NCI-H345 treated with DMSO at 0.1 percent for 48 hours (cell line): ENCODE data around the gene KRTAP19-8.

Experiments
- DNase-seq: peaks from one replicate; lab custom pipeline; 2025; ENCODE audit not compliant: unreplicated experiment; lab: John Stamatoyannopoulos, UW

The KRTAP19-8 gene

DNA sequence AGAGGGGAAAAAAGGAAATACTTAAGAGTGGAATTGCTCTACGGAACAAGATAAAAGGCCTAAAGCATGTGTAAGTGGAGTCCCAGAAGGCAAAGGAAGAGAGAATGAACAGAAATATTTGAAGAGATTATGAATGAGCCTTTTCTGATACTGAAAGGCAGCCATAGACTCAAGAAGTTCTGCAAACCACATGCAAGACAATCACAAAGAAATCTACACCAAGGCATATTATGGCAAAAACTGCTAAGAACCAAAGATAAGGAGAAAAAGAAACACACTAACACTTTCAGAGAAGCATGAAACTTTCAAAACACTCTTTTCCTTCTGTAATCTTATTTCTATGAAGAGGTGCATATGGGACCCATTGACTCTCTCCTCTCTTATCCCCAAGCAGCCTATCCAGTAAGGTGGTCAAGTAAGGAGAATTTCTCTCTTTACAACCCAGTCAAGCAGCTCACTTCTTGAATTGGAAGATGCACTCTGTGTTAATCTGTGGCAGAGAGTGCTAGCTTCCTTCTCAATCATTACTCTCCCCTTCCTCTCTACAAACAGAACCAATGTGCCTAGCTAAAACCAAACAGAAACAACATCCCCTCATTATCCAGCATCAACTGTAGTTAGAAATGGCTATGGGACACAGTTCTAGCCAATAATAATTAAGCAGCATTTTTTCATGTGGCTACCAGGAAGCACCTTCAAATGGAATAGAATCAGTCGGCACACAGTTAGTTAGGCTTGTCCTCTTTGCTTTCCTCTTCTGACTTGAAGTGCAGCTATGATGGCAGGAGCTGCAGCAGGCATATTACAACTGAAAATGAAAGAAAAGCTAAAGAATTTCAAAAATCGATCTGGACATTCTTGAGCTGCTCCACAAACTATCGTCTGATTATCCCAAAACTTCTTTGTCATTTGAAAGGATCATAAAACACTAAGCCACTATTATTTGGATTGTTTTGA lies 25.9 kb downstream of the KRTAP19-8 start:
- no peak for DNase-seq

DNA sequence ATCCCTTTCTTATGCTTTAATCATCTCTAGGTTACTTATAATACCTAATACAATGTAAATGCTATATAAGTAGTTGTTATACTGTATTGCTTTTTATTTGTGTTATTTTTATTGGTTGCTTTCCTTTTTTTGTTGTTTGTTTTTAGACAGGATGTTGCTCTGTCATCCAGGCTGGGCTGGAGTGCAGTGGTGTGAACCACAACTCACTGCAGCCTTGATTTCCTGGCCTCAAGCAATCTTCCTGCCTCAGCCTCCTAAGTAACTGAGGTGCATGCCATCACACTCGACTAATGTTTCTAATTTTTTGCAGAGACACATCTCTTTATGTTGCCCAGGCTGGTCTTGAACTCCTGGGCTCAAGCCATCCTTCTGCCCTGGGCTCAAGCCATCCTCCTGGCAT lies 26.9 kb downstream of the KRTAP19-8 start:
- no peak for DNase-seq

DNA sequence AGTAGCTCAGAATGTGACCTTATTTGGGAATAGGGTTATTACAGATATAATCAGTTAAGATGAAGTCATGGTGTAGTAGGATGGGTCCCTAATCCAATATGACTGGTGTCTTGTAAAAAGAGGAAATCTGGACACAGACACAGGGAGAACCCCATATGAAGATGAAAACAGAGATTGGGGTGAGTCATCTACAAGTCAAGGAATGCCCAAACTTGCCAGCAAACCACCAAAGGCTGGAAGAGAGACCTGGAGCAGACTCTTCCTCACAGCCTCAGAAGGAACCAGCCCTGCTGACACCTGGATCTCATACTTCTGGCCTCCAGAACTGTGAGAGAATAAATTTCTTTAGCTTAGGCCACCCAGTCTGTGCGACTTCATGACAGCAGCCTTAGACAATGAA lies 29.9 kb downstream of the KRTAP19-8 start:
- DNase-seq = no peak

DNA sequence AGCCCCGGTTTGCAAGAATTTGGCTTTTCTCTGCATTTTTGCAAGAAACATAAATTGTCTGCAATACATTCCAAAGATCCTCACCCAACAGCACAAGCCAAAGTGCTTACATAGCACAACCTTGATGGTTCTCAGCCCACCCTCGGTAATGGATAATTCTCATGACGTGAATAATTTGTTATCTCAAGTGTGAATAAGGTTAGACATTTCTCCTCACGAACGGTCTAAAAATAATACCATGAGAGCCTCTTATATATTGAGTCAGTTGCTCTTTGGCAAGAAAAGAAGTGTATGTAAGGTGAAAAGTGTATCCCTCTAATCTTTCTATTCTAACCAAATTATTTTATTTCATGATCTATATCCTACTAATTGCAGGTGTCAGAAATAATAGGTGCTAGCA lies 33.3 kb downstream of the KRTAP19-8 start:
- no peak for DNase-seq

DNA sequence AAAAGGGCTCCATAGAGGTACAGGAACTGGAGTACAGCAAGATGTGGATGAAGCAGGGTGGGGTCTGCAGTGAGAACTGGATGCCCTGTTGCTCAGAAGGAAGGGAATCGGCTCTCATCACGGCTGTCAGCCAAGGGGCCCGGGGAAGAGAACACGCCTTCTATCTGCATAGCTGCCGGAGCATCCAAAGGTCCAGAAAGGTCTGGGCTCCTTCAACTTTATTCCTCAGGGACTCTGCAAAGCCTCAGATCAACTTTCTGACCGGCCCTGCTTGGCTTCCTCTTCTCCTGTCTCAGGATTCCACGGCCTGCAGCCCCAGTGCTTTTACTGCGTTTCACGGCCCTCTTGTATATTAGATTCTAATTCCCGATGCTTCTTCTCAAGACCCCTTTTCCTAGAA lies 34.8 kb downstream of the KRTAP19-8 start:
- DNase-seq = no peak

DNA sequence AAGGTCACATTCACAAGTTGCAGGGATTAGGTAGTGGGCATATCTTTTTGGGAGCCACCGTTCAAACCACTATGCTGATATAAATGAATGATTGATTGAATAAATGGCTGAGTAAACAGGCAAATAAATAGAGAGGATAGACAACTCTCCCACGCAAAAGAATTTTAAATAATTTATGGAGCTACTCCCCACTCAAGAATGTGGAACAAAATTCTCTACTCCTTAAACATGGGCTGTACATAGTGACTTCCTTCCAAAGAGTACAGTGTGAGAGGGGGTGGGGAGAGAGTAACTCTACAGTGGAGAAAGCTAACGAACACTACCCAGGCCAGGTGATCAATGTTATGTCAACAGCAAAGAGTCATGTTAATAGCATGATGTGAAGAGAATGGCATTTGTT lies 40.7 kb downstream of the KRTAP19-8 start:
- no peak for DNase-seq

DNA sequence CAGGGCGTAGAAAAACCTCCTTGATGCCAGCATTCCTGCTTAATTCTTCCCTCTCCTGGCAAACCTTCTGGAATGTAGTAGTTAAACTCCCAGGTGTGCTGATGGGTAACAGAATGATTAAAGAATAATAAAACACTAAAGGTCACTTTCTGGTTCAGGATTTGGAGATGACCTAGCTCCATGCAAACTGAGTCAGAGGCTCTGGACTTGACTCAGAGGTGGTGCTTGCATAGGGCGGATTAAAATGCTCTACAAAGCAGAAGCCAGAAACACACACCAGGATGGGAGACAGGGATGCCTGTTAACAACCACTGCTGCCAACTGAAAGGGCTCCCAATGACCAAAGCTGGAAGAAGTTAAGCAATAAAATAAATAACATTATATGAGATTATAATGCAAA lies 41.5 kb downstream of the KRTAP19-8 start:
- DNase-seq = no peak

DNA sequence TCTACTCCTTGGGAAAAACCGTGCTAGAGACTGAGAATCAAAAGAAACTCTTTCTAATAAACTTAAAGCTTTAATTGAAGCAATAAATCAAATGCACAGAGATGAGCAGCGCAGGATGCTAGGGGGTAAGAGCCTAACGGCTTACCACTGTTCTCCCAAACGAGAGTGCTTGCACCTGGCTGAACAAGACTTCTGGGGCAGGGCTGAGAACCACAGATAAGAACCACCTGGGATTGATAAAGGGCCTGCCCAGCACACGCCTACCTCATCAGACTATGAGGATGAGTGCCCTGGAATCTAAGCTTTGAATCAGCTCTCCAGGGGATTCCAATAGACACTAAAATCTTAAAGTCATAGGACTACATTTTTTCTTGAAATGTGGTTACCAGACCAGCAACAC lies 43.3 kb downstream of the KRTAP19-8 start:
- DNase-seq = no peak

DNA sequence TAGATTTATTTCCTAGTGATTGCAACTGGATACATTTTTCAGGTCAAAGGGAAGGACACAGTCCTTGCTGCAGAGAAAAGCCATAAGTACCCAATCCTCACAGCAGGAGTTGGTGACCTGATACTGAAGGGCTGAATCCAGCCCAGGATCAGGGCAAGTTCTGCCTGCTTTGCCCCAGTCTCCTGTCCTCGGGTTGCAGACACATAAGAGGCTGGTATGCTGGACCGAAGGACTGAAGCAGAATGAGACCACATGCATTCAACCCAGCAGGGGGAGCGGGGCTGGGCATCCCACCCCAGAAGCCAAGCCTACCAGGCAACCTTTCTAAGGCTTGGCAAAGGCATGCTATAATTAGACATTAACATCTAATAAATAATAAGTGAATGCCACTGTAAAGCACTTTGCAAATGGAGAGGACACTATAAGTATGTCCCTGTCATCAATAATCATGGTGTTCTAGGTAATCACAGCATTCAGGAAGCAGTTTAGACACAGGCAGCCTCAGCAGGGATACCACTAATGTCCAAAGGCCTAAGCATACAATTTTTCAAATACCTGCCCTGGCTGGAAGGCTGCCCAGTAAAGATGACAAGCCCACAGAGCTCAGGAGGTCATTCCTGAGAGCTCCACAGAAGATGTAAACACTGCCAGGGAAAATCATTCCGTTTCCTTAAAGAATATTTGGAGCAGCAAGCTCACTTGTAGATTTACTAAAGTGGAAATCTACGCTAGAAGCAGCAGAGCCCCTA lies 47.6 kb downstream of the KRTAP19-8 start:
- DNase-seq = no peak

DNA sequence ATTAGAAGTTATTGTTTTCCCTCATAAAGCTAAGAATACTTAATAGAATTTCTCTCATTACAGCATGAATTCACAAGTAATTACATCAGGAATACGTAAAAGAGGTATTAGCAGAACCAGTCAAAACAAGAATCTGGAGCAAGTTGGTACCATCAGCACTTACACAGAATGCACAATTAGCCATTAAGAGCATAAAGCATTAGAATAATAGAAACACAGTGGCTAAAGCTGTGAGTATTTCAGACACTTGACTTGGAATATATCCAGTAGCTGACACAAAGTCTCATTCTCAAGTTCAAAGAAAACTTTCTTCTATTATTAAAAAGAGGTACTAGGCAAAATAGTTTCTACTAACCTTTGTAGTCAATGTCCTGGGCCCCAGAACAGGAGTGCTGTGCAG lies 49.6 kb downstream of the KRTAP19-8 start:
- DNase-seq = no peak
